Measurements from ENCODE around the gene PARPBP.
A peak's percentile ranks its signal among the peaks of the same experiment; 100 is the strongest.
"Not testable (repeated sequence)": the region's sequence is repeated elsewhere in the genome, so short reads cannot be mapped to it uniquely, and the experiment has no call there.

The PARPBP gene

DNA sequence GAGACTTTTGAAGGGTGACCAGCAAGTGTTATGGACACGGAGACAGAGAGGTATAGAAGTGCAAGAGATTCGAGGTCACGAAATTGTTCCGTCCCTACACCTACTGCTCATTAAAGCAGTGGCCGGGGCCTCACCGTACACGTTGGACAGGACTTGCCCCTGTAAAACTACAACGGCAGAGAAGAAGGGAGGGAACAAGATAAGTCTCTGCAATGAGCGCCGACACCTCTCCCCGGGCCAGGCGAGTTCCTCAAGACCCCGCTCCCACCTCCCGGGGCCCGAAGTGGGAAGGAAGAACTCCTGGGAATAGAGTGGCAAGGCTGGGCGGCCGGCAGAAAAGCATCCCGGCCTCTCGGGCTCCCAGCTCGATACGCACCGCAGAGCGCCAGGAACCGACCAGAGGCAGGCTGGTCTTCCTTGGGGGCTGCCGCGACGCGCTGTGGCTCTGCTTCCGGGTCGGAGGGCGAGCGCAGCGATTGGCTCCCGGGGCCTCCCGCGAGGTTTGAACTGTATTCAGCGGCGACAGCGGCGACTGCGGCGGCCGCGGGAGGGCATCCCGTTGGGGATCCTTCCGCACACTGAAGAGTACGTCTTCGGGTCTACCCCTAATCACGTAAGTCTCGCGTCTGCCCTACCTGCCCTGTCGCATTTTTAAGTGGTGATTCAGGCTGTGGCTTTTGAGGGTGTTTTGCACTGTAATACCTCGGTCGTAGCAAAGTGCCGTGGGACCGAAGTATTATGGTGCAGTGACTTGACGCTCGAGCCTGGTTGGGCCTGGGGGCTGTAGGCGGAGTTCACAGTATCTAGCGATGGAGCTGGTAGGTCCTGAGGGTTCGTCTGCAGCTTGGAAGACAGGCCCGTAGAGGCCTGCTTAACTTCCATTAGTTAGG lies at the start of gene PARPBP, which contains the start of gene NUP37:
Gene PARPBP (plus strand): TSS at position 510 of the 890 bp plus-strand sequence. CDS start 3,706 bp downstream, outside the sequence.
Gene NUP37 (minus strand): TSS at position 441 of the 890 bp plus-strand sequence. CDS start 1,596 bp downstream, outside the sequence.
- peak; percentile 95 to 96 for DNase-seq
- no peak for TF ChIP-seq GATA1 (IDR thresholded peaks at IDR 0.05; ENCODE audit: low read depth, low read length)
- TF ChIP-seq POLR2A (IDR thresholded peaks at IDR 0.05; ENCODE audit: low read length): peak; percentile 97

DNA sequence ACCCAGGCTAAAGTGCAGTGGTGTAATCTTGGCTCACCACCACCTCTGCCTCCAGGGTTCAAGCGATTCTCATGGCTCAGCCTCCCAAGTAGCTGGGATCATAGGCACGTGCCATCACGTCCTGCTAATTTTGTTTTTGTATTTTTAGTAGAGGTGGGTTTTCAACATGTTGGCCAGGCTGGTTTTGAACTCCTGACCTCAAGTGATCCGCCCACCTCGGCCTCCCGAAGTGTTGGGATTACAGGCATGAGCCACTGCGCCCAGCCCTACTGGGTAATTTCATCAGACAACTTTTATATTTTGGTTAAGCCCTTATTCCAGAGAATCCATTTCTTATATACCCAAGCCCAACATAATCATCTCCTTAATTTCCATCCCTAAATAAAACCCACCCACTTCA lies 47.9 kb upstream of the PARPBP start:
- DNase-seq: not testable (repeated sequence)

DNA sequence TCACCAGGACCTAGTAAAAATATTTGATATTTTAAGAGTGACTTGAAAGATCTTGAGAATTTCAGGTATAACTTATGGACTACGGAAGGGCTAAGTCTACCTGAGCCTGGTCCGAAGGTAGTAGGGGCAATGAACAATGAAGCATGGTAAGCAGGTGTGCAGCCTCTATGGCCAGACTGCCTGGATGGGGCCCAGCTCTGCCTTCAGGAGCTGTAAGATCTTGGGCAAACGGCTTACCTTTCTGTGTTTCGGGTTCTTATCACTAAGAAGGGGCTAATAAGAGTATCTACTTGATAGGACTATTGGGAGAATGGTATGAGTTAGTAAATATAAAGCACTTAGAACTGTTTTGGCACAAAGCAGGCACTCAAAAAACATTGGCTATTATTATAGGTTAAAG lies 39.1 kb upstream of the PARPBP start:
- TF ChIP-seq GATA1 (IDR thresholded peaks at IDR 0.05; ENCODE audit: low read depth, low read length): no peak
- TF ChIP-seq POLR2A (IDR thresholded peaks at IDR 0.05; ENCODE audit: low read length): no peak
- no peak for DNase-seq

DNA sequence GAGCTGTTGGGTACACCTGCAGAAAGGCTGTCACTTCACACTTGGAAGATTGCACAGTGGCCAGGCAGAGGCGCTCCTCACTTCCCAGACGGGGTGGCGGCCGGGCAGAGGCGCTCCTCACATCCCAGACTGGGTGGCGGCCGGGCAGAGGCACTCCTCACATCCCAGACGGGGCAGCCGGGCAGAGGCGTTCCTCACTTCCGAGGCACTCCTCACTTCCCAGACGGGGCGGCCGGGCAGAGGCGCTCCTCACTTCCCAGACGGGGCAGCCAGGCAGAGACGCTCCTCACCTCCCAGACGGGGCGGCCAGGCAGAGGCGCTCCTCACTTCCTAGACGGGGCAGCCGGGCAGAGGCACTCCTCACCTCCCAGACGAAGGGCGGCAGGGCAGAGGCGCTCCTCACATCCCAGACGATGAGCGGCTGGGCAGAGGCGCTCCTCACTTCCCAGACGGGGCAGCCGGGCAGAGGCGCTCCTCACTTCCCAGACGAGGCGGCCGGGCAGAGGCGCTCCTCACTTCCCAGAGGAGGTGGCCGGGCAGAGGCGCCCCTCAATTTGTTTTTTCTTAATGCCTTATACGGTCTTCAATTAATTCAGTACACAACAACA lies 30.7 kb upstream of the PARPBP start:
- not testable (repeated sequence) for DNase-seq

DNA sequence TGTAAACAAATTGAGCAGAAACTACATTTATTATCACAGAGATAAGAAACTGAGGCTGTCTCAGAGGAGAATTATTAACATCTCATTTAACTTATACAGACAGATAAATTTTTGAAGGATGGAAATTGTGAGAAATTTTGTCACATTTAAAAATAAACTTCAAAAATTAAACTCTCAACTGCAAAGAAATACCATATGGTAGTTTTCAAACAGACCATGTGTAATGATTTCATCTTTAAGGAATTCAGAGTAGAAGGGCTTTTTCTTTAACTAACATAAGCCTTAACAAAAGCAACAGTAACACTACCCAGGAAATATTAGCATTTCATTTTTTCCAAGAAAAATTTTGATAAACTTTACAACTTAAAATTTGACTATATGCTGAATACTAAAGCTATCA lies 26.7 kb upstream of the PARPBP start:
- no peak for DNase-seq
- TF ChIP-seq GATA1 (IDR thresholded peaks at IDR 0.05; ENCODE audit: low read depth, low read length) (no peak), POLR2A (IDR thresholded peaks at IDR 0.05; ENCODE audit: low read length) (no peak)

GRCh38 chr12:102095677-102096263 lies 24.2 kb upstream of the PARPBP start:
- peak; percentile 31 to 48 for DNase-seq
- TF ChIP-seq GATA1 (IDR thresholded peaks at IDR 0.05; ENCODE audit: low read depth, low read length) (no peak), POLR2A (IDR thresholded peaks at IDR 0.05; ENCODE audit: low read length) (no peak)

- TF ChIP-seq POLR2A (IDR thresholded peaks at IDR 0.05; ENCODE audit: low read length) (no peak), GATA1 (IDR thresholded peaks at IDR 0.05; ENCODE audit: low read depth, low read length) (no peak)
- DNase-seq: no peak
Measured at GRCh38 chr12:102096855-102097254, 23.1 kb upstream of the PARPBP start.

DNA sequence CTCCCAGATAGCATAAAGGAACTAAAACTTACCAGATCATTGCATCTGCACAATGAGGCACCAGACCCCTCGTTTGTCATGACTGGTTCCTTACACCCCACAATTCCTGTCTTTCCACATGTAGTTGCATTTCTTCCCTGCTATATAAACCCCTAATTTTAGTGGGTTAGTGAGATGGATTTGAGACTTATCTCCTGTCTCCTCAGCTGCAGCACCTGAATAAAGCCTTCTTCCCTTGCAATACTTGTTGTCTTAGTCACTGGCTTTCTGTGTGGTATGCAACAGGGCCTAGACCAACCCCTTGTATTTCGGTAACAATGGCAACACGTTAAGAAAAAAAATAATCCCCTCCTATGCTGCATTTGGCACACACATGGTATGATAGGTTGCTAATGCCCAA lies 13.1 kb upstream of the PARPBP start:
- TF ChIP-seq GATA1 (IDR thresholded peaks at IDR 0.05; ENCODE audit: low read depth, low read length) (no peak), POLR2A (IDR thresholded peaks at IDR 0.05; ENCODE audit: low read length) (no peak)
- peak in 1 of 2 experiments; percentile 9 for DNase-seq

DNA sequence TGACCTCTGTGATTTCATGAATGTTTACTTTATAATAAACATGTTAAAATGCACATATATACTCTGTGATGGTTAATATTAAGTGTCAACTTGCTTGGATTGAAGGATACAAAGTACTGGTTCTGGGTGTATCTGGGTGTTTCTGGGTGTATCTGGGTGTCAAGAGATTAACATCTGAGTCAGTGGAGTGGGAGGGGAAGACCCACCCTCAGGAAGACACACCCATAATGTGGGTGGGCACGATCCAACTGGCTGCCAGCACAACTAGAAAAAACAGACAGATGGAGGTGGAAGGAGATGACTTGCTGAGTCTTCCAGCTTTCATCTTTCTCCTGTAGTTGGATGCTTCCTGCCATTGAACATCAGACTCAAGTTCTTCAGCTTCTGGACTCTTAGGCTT lies 12.0 kb upstream of the PARPBP start:
- DNase-seq: peak; percentile 61 to 63
- TF ChIP-seq POLR2A (IDR thresholded peaks at IDR 0.05; ENCODE audit: low read length) (no peak), GATA1 (IDR thresholded peaks at IDR 0.05; ENCODE audit: low read depth, low read length) (no peak)

GRCh38 chr12:102110782-102111181 lies 9.2 kb upstream of the PARPBP start:
- no peak for DNase-seq
- TF ChIP-seq GATA1 (IDR thresholded peaks at IDR 0.05; ENCODE audit: low read depth, low read length) (no peak), POLR2A (IDR thresholded peaks at IDR 0.05; ENCODE audit: low read length) (no peak)

DNA sequence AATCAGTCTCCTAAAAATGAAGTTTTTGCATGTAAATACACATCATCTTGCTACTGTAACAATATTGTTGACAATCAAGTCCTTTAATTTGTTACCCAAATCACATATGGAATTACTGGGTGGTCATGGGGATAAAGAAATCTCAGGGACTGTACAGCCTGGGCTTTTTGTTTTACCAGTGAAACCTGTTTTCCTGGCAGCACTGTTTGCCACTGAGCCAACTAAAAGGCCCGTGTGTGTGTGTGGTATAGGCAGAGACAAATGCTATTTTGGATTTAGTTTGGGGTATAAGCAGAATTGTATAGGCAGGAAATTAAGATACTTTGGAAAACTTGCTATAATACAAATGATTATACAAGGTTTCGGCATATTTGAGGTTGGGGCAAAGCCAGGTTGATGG lies 5.8 kb upstream of the PARPBP start:
- no peak for TF ChIP-seq POLR2A (IDR thresholded peaks at IDR 0.05; ENCODE audit: low read length)
- TF ChIP-seq GATA1 (IDR thresholded peaks at IDR 0.05; ENCODE audit: low read depth, low read length): no peak
- no peak for DNase-seq

DNA sequence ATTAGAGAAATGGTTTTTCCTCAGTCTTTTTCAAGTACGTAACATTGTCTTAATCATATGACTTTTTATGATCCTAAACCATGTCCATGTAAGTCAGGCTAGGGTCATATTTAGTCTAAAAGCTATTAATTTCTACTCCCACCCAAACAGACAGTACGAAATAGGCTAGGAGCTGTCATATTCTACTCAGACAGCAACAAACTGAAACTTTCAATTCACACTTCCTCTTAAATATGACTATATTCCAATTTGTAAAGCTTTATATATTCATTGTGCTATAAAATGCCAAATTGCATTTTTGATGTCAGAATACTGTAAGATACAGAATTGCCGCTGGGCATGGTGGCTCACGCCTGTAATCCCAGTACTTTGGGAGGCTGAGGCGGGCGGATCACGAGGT lies 3.6 kb upstream of the PARPBP start:
- no peak for TF ChIP-seq POLR2A (IDR thresholded peaks at IDR 0.05; ENCODE audit: low read length)
- no peak for DNase-seq

- no peak for TF ChIP-seq GATA1 (IDR thresholded peaks at IDR 0.05; ENCODE audit: low read depth, low read length)
- TF ChIP-seq POLR2A (IDR thresholded peaks at IDR 0.05; ENCODE audit: low read length): no peak
- no peak for DNase-seq
Measured at GRCh38 chr12:102118874-102119273, 1.1 kb upstream of the PARPBP start.

DNA sequence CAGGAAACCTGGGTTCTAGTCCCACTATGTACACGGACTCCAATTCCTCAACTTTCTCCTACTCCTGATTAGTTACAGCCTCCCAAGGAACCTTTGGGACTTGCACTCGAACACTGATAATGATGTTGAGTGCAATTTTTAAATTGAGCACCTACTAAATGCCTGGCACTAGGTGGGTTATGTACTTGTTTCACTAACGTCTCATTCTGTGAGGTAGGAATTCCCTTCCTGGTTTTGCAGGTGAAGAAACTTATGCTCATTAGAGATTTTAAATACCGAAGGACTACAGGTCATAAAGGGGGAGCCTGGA lies 536 bp downstream of the PARPBP start:
- no peak for DNase-seq
- no peak for TF ChIP-seq POLR2A (IDR thresholded peaks at IDR 0.05; ENCODE audit: low read length)

- no peak for TF ChIP-seq POLR2A (IDR thresholded peaks at IDR 0.05; ENCODE audit: low read length)
- no peak for TF ChIP-seq GATA1 (IDR thresholded peaks at IDR 0.05; ENCODE audit: low read depth, low read length)
- DNase-seq: peak; percentile 60 to 66
Measured at GRCh38 chr12:102120886-102121285, 903 bp downstream of the PARPBP start.

DNA sequence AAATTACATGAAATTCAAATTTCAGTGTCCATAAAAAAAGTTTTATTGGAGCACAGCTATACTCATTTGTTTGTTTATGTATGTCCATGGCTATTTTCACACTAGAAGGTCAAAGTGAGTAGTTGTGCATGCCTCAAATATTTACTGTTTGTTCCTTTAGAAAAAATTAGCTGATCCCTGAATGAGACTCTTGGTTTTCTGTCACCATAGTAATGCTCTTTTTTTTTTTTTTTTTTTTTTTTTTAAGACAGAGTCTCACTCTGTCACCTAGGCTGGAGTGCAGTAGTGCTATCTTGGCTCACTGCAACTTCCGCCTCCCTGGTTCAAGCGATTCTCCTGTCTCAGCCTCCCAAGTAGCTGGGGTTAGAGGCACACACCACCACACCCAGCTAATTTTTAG lies 1.3 kb downstream of the PARPBP start:
- peak in 1 of 2 experiments; percentile 6 for DNase-seq

DNA sequence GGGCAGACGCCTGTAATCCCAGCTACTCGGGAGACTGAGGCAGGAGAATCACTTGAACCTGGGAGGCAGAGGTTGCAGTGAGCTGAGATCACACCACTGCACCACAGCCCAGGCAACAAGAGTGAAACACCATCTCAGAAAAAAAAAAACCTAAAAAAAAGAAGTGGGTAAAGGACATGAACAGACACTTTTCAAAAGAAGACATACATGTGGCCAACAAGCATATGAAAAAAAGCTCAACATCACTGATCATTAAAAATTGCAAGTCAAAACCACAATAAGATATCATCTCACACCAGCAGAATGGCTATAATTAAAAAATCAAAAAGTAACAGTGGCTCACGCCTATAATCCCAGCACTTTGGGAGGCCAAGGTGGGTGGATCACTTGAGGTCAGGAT lies 10.7 kb downstream of the PARPBP start:
- DNase-seq: not testable (repeated sequence)

DNA sequence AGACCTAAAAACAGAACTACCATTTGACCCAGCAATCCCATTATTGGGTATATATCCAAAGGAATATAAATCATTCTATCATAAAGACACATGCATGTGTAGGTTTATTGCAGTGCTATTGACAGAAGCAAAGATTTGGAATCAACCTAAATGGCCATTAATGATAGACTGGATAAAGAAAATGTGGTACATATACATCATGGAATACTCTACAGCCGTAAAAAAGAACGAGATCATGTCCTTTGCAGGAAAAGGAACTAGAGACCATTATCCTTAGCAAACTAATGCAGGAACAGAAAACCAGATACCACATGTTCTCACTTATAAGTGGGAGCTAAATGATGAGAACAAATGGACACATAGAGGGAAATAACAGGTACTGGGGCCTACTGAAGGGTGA lies 11.5 kb downstream of the PARPBP start:
- DNase-seq: not testable (repeated sequence)

DNA sequence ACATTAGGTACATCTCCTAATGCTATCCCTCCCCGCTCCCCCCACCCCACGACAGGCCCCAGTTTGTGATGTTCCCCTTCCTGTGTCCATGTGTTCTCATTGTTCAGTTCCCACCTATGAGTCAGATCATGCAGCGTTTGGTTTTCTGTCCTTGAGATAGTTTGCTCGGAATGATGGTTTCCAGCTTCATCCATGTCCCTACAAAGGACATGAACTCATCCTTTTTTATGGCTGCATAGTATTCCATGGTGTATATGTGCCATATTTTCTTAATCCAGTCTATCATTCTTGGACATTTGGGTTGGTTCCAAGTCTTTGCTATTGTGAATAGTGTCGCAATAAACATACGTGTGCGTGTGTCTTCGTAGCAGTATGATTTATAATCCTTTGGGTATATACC lies 17.6 kb downstream of the PARPBP start:
- not testable (repeated sequence) for DNase-seq

DNA sequence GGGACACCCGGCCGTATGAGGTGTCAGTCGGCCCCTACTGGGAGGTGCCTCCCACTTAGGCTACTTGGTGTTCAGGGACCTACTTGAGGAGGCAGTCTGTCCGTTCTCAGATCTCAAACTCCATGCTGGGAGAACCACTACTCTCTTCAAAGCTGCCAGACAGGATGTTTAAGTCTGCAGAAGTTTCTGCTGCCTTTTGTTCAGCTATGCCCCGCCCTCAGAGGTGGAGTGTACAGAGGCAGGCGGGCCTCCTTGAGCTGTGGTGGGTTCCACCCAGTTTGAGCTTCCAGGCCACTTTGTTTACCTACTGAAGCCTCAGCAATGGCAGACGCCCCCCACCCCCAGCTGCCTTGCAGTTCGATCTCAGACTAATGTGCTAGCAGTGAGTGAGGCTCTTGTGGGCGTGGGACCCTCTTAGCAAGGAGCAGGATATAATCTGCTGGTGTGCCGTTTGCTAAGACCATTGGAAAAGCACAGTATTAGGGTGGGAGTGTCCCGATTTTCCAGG lies 22.9 kb downstream of the PARPBP start:
- not testable (repeated sequence) for DNase-seq
